DMS114 treated with DMSO at 0.1 percent for 48 hours (cell line): ENCODE results near the gene ROBO2.

Experiments
- DNase-seq: peaks from one replicate; lab custom pipeline; 2025; ENCODE audit not compliant: unreplicated experiment; lab: John Stamatoyannopoulos, UW

The ROBO2 gene

DNA sequence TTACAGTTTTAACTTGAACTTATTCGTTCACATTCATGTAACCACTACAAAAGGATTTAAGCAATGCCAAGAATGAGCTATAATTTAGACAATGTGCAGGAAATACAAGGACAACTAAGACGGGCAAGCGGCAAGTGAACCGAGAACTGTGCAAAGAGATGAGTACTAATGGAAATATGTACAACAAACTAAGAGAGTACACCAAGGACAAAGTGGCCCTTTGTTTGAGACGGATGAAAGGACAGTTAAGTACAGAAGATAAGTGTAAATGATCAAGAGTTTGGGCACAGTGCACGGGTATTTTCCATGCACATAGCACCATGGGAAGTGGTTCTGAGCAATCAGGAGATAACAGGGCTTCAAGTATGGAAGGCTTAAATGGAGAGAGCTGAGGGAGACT, 281.7 kb downstream of the ROBO2 start:
- peak; percentile 19 for DNase-seq

DNA sequence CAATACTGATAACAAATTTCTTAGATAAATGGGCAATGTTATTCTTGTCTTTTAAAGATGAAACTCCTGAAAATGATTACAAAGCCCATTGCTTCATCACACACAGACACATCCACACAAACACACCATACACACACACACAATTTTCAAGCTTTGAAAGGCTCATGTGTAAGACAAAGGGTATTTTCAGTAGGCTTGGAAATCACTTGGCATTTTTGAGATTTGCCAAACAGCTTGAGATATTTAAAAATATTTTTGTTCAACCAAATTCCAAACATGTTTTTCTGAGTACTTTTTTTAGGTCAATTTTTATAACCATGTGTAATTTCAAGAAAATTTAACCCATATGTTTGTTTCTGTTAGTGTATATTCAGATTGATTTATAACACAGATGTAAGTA, 283.7 kb downstream of the ROBO2 start:
- DNase-seq: no peak

GRCh38 chr3:77324105-77324504, 284.2 kb downstream of the ROBO2 start:
- no peak for DNase-seq

- no peak for DNase-seq
Measured at GRCh38 chr3:77325280-77325679, 285.4 kb downstream of the ROBO2 start.

DNA sequence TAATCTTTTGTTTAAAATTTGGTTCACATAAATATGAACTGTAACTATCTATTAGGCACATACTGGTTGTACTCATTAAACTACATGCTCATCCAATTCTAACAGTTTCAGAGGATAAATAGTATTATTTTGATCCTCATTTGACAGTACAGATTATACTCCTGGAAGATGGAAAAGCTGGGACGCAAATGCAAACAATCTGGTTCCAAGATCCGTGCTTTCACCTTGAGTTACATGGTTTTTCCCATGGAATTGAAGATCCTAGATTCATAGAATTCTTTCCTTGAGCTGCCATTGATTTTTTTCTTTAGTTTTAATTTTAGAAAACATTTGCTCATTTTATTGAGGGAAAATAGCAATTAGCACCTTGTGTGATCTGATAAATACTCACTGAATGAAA, 285.8 kb downstream of the ROBO2 start:
- DNase-seq: no peak

- no peak for DNase-seq
Measured at GRCh38 chr3:77326586-77326985, 286.7 kb downstream of the ROBO2 start.

DNA sequence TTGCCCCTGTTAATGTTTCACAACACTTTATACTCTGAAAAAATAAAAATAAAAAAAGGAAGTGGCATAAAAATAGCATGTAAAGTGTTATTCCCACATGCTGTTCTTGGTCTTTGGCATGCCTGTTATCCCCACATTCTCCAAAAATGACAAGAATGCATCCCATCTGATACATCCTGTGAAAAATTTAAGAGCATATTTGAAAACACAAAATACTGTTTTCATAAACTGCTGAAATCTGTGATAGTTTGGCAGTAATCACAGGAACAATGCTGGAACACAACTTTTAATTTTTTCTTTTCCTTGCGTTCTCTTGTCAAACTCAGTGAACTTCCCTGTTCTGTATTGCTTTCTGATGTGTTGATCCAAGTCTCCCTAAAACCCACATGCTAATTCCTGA, 288.8 kb downstream of the ROBO2 start:
- no peak for DNase-seq

DNA sequence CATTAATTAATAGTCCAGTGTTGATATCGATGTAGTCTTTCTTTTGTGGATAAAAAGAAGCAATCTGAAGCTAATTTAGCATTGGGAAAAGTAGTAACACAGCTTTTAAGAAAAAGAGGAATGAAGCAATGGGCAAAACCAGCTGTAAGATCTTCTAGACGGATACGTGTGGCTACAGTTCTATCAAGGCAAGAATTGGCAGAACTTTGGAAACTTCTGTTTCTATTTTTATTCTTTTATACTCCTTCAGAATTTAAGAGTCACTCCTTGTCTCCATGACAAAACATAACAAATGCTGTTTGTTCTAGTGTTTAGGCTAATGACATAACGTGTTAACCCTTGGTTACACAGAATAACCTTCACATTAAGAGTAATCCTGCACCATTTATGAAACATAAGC, 289.2 kb downstream of the ROBO2 start:
- DNase-seq: no peak

GRCh38 chr3:77338195-77338594, 298.3 kb downstream of the ROBO2 start:
- no peak for DNase-seq

GRCh38 chr3:77342027-77342426, 302.1 kb downstream of the ROBO2 start:
- DNase-seq: no peak

DNA sequence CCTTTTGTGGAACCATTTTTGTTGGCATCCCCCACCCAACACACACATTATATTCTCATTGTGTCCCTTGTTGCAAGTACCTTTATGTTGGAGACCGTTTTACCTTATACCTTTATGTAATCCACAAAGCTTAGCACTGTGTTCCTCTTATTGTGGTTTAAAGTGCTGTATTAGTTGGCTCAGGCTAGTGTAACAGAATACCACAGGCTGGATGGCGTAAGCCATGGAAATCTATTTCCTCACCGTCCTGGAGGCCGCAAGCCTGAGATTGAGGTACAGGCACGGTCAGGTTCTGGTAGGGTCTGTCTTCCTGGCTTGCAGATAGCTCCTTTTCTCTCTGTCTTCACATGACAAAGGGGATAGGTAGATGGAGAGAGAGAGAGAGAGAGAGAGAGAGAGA, 302.8 kb downstream of the ROBO2 start:
- DNase-seq: no peak

- no peak for DNase-seq
Measured at GRCh38 chr3:77345009-77345408, 305.1 kb downstream of the ROBO2 start.

DNA sequence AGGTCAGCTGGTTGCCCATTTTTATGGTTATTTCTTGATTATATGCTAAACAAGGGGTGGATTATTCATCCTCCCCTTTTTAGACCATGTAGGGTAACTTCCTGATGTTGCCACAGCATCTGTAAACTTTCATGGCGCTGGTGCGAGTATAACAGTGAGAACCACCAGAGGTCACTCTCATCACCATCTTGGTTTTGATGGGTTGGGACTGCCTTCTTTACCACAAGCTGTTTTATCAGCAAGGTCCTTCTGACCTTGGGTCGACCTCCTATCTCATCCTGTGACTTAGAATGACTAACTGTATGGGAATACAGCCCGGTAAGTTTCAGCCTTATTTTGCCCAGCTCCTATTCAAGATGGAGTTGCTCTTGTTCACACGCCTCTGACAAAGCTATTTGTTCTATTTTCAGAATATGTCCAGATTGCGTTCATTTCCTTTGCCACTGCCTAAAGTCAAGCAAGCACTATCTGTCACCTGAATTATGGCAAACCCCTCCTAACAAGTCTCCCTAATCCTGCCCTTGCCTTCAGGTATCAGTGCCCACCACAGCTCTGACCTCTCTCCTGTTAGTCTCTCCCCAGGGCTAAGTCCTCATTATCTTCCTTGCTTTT, 308.5 kb downstream of the ROBO2 start:
- no peak for DNase-seq

DNA sequence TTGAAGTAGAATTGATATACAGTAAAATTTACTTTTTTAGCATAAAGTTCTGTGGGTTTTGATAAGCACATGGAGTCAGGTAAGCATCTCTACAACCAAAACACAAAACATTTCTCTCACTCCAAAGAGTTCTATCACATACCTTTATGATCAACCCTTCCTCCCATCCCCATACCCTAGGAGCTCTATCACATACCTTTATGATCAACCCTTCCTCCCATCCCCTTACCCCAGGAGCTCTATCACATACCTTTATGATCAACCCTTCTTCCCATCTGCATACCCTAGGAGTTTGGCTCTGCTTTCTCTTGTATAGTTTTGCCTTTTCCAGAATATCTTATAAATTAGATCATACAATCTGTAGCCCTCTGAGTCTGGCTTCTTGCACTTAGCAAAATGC, 315.1 kb downstream of the ROBO2 start:
- no peak for DNase-seq

GRCh38 chr3:77362936-77363335, 323.0 kb downstream of the ROBO2 start:
- DNase-seq: no peak

GRCh38 chr3:77365152-77365551, 325.3 kb downstream of the ROBO2 start:
- no peak for DNase-seq

GRCh38 chr3:77370413-77370812, 330.5 kb downstream of the ROBO2 start:
- DNase-seq: no peak

GRCh38 chr3:77372018-77372417, 332.1 kb downstream of the ROBO2 start:
- no peak for DNase-seq

GRCh38 chr3:77372634-77373346, 332.9 kb downstream of the ROBO2 start:
- DNase-seq: no peak

DNA sequence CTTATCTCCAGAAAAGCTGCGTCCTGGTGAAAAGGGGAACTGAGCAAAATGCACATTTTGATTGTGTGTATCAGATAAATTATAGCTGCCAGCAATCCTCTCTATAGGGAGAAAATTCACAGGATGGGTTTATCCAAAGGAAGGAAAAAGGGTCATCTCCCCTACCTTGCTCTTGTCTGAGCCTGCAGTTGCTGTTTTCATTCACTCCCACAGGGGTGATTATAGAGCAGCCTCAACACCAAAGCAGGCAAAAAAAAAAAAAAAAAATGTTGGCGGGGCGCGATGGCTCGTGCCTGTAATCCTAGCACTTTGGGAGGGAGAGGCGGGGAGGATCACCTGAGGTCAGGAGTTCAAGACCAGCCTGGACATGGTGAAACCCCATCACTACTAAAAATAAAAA, 333.7 kb downstream of the ROBO2 start:
- no peak for DNase-seq

- no peak for DNase-seq
Measured at GRCh38 chr3:77376511-77376910, 336.6 kb downstream of the ROBO2 start.

DNA sequence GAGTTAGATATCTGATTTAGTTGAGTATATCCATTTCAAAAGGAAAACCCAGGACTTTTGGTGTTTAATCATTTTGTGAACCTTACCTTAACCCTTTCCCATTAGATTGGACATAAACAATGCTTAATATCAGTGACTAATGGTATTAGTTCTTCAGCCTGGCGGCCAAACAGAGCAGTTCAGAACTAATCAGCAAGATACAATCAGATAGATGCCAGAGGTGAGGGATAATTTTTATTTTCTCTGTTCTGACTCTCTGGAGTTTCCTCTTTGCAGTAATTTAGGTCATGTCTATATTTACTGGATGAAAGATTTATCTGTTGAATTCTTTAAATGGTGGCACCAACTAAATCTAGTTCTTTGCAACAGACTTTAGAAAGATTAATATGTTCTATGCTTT, 337.8 kb downstream of the ROBO2 start:
- no peak for DNase-seq

DNA sequence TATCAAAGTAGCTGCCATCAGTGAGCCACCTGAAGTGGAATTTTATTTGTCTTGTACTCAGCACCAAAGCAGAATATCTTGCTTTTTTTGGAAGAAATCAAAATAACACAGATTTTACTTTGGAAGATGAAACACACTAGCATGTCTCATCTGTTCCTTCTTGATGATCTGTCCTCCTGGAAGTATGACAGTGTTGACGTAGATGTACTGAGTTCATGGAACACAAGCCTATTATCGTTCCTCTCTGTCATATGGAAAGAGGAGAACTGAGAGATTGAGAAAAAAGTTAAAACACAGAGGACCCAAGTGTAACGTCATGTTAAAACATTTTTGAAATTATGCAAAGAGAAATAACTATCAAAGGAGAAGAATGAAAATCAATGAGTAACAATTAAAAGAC, 340.2 kb downstream of the ROBO2 start:
- DNase-seq: no peak
